ENCODE measurements around the gene MLLT6. TPM values are rescaled to one million over a fixed set of nuclear protein-coding genes. Genes with fewer than 3 reads are reported as not detected.
A peak's percentile ranks its signal among the peaks of the same experiment; 100 is the strongest.

MLLT6 gene
- total and polyA plus RNA-seq, 2 of the 4 experiments (the other 2 are of a cell fraction), result 7.2 to 21.2 TPM

- TF ChIP-seq CTCF (conservative IDR thresholded peaks at IDR 0.05; ENCODE audit: low read depth, low read length) (peak; percentile 97), FOS (IDR thresholded peaks at IDR 0.05; ENCODE audit: low read depth, low read length) (no peak)
Observed at GRCh38 chr17:38676706-38677504, 28.2 kb upstream of the MLLT6 start (continued).

GRCh38 chr17:38677819-38678218 lies 27.3 kb upstream of the MLLT6 start:
- Histone ChIP-seq H2AK5ac (ENCODE audit: low read depth, low read length) (no peak overlapping the region), H3K9me1 (ENCODE audit: insufficient read depth, low read length) (no peaks in the 10 kb centered on the region), H3K9ac (ENCODE audit: low read depth, low read length) (no peak overlapping the region), H2BK20ac (ENCODE audit: low read depth, low read length) (no peak overlapping the region), H4K91ac (ENCODE audit: insufficient read depth, low read depth, low read length) (no peak overlapping the region), H2BK5ac (ENCODE audit: low read depth, low read length, poor library complexity, severe bottlenecking) (no peak overlapping the region), H3K79me1 (ENCODE audit: low read depth in 1 of 2, low read length in 2 of 2) (no peaks in the 10 kb centered on the region), H2AK9ac (replicated peaks; ENCODE audit: low read depth, low read length, poor library complexity) (no peak overlapping the region), H3K36me3 (ENCODE audit: control insufficient read depth, insufficient read depth, low read length) (no peaks in the 10 kb centered on the region), H3K27me3 (ENCODE audit: control insufficient read depth, insufficient read depth, low read length) (peaks cover 21% of the 10 kb centered on the region), H4K20me1 (ENCODE audit: insufficient read depth, low read length) (no peaks in the 10 kb centered on the region), H4K8ac (ENCODE audit: low read depth in 2 of 2, low read length in 2 of 2) (no peak overlapping the region), H3K18ac (ENCODE audit: low read depth, low read length) (no peak overlapping the region), H3K9me3 (ENCODE audit: control insufficient read depth, insufficient read depth, low read length) (no peaks in the 10 kb centered on the region), H3K4ac (ENCODE audit: low read depth, low read length) (no peak overlapping the region), H3K4me3 (ENCODE audit: insufficient read depth, low read depth, low read length) (no peak overlapping the region), H3K27ac (ENCODE audit: insufficient read depth, low read length) (no peak overlapping the region), H3K4me1 (ENCODE audit: control insufficient read depth, insufficient read depth, low read length) (no peaks in the 10 kb centered on the region), H3K23ac (ENCODE audit: low read depth, low read length) (no peak overlapping the region), H2BK120ac (ENCODE audit: low read depth, low read length) (no peak overlapping the region), H2BK15ac (ENCODE audit: low read depth, low read length) (no peak overlapping the region), H2AFZ (replicated peaks; ENCODE audit: low read length, poor library complexity) (no peak overlapping the region), H3K56ac (ENCODE audit: extremely low read depth, insufficient read depth, low read length) (no peak overlapping the region), H3K4me2 (ENCODE audit: low read depth, low read length) (no peak overlapping the region), H3K14ac (replicated peaks; ENCODE audit: low read depth, low read length) (no peak overlapping the region), H4K5ac (ENCODE audit: low read depth, low read length) (no peak overlapping the region)
- TF ChIP-seq USF2 (IDR thresholded peaks at IDR 0.05; ENCODE audit: low read depth, low read length), result no peak
- no peak for TF ChIP-seq RAD21 (IDR thresholded peaks at IDR 0.05; ENCODE audit: low read length)
- no peak for TF ChIP-seq RFX5 (IDR thresholded peaks at IDR 0.05; ENCODE audit: low read depth, low read length)
- TF ChIP-seq CEBPB (IDR thresholded peaks at IDR 0.05; ENCODE audit: low read depth, low read length), result no peak
- TF ChIP-seq MAFK (IDR thresholded peaks at IDR 0.05; ENCODE audit: low read depth, low read length), result no peak
- WGBS, 2 experiments (ENCODE audit: extremely low coverage in 2 of 2, insufficient read length in 1 of 2), result 93% methylated on average over 3 of the region's 6 CpGs; no CpG with 5 or more reads in 1 of the 2 experiments
- in situ Hi-C loops (cut with MboI; ENCODE audit: low sequenced_read_pairs), result loop anchor here (5.0 kb wide), 1 partner anchor 54 kb away; the partner anchor contains the start of gene CISD3
- intact Hi-C loops (cut with micrococcal nuclease), result loop anchor here (1.0 to 2.0 kb wide), 3 partner anchors 24 to 74 kb away; partner anchors contain the start of gene PSMB3
- dilution Hi-C loops (cut with HindIII; ENCODE audit: low sequenced_read_pairs, unreplicated experiment), result no loop called here
- ChIA-PET POLR2A (ENCODE audit: unreplicated experiment) (interaction anchor here (0.7 kb wide), 1 partner anchor 26 kb away, joined by 3 read pairs; no protein-coding TSS in a partner anchor), CTCF (interaction anchor here (1.6 to 1.8 kb wide), 2 partner anchors 12 to 53 kb away, joined by 4 to 9 read pairs; no protein-coding TSS in a partner anchor)
- BruUV-seq (replicated peaks), result no TSS peak
- ATAC-seq (ENCODE audit: low read depth) (no peak), DNase-seq (no peak)
